SH-SY5Y (cell line): ENCODE data around the gene ZER1.

ENCODE experiments used
- GATA2 ChIP-seq: IDR thresholded peaks from 2 replicates; pipeline ENCODE4 v1.6.1; 2011; ENCODE audit warnings: mild to moderate bottlenecking, low read depth, low read length
- GATA3 ChIP-seq: IDR thresholded peaks from 2 replicates; pipeline ENCODE4 v1.6.1; 2011; ENCODE audit warnings: low read depth, mild to moderate bottlenecking, low read length, moderate library complexity

GRCh38 chr9:128731691-128732090, 40.0 kb downstream of the ZER1 start:
- no peak for TF ChIP-seq GATA3
- TF ChIP-seq GATA2, result no peak
